ENCODE results near the gene PBX1.

The PBX1 gene

GRCh38 chr1:164563721-164564360 lies 4.9 kb downstream of the PBX1 start:
- H3K27ac ChIP-seq (replicated peaks; ENCODE audit: low read length) = no peak overlapping the region
- no peak overlapping the region for H2BK15ac ChIP-seq (ENCODE audit: low read length)
- DNase-seq (ENCODE audit: low spot score) = no peak
- no peak overlapping the region for H3K14ac ChIP-seq (ENCODE audit: low read length)
- no peak overlapping the region for H3K18ac ChIP-seq (ENCODE audit: low read length)
- peak overlapping the region in 1 of 2 donors; percentile 17 for H3K4me3 ChIP-seq (ENCODE audit: low read length in 2 of 2)
- no peak overlapping the region for H2BK5ac ChIP-seq (ENCODE audit: low read length)
- peaks cover 2 to 13% of the 10 kb centered on the region in 2 donors for H3K4me1 ChIP-seq (ENCODE audit: control insufficient read depth in 2 of 2, insufficient read depth in 1 of 2, low read depth in 1 of 2, low read length in 2 of 2)
- H3K4me2 ChIP-seq (ENCODE audit: insufficient read depth, low read length, poor library complexity, severe bottlenecking) = no peak overlapping the region
- no peak overlapping the region for H4K8ac ChIP-seq (ENCODE audit: low read depth, low read length)
- no peak overlapping the region for H3K9ac ChIP-seq (ENCODE audit: low read depth, low read length, poor library complexity)
- no peak overlapping the region for H2BK12ac ChIP-seq (ENCODE audit: low read length)
- no CpG with 5 or more reads among the region's 10 CpGs for WGBS, 2 donors (ENCODE audit: extremely low coverage in 2 of 2, insufficient read length in 2 of 2, insufficient replicate concordance in 1 of 2)
- H3K23ac ChIP-seq (ENCODE audit: low read depth, low read length, poor library complexity) = no peak overlapping the region
- H3K9me3 ChIP-seq (replicated peaks in 1 of 2; ENCODE audit: control insufficient read depth in 2 of 2, insufficient read depth in 1 of 2, low read depth in 1 of 2, low read length in 2 of 2) = peaks cover 0 to 3% of the 10 kb centered on the region in 2 donors
- H2AFZ ChIP-seq (ENCODE audit: low read length) = no peak overlapping the region
- H3K27me3 ChIP-seq (ENCODE audit: control insufficient read depth in 3 of 3, insufficient read depth in 3 of 3, low read depth in 1 of 3, low read length in 3 of 3) = no peaks in the 10 kb centered on the region
- peaks cover 0 to 52% of the 10 kb centered on the region in 2 donors for H3K36me3 ChIP-seq (replicated peaks in 1 of 2; ENCODE audit: control insufficient read depth in 2 of 2, insufficient read depth in 2 of 2, low read length in 2 of 2)
- H4K91ac ChIP-seq (ENCODE audit: low read depth, low read length, poor library complexity) = no peak overlapping the region
- no peak overlapping the region for H2BK120ac ChIP-seq (ENCODE audit: low read depth, low read length)
- no peak overlapping the region for H3K4ac ChIP-seq (ENCODE audit: low read length)
- no peak overlapping the region for H2AK5ac ChIP-seq (ENCODE audit: low read depth, low read length)
- peaks cover 2% of the 10 kb centered on the region for H3K79me1 ChIP-seq (ENCODE audit: low read depth, low read length)

- Histone ChIP-seq H3K9me3 (replicated peaks in 1 of 2; ENCODE audit: control insufficient read depth in 2 of 2, insufficient read depth in 1 of 2, low read depth in 1 of 2, low read length in 2 of 2) (peaks cover 0 to 3% of the 10 kb centered on the region in 2 donors), H4K91ac (ENCODE audit: low read depth, low read length, poor library complexity) (no peak overlapping the region), H3K27me3 (ENCODE audit: control insufficient read depth in 3 of 3, insufficient read depth in 3 of 3, low read depth in 1 of 3, low read length in 3 of 3) (no peaks in the 10 kb centered on the region), H3K36me3 (replicated peaks in 1 of 2; ENCODE audit: control insufficient read depth in 2 of 2, insufficient read depth in 2 of 2, low read length in 2 of 2) (peaks cover 0 to 57% of the 10 kb centered on the region in 2 donors), H3K9ac (ENCODE audit: low read depth, low read length, poor library complexity) (no peak overlapping the region), H3K27ac (replicated peaks; ENCODE audit: low read length) (no peak overlapping the region), H2AK5ac (ENCODE audit: low read depth, low read length) (no peak overlapping the region), H3K4me1 (ENCODE audit: control insufficient read depth in 2 of 2, insufficient read depth in 1 of 2, low read depth in 1 of 2, low read length in 2 of 2) (peaks cover 2 to 13% of the 10 kb centered on the region in 2 donors), H2BK5ac (ENCODE audit: low read length) (no peak overlapping the region), H2BK15ac (ENCODE audit: low read length) (no peak overlapping the region), H2BK120ac (ENCODE audit: low read depth, low read length) (no peak overlapping the region), H3K4me3 (ENCODE audit: low read length in 2 of 2) (no peak overlapping the region), H3K4ac (ENCODE audit: low read length) (no peak overlapping the region), H4K8ac (ENCODE audit: low read depth, low read length) (no peak overlapping the region), H2AFZ (ENCODE audit: low read length) (no peak overlapping the region), H3K14ac (ENCODE audit: low read length) (no peak overlapping the region), H3K4me2 (ENCODE audit: insufficient read depth, low read length, poor library complexity, severe bottlenecking) (no peak overlapping the region), H2BK12ac (ENCODE audit: low read length) (no peak overlapping the region), H3K23ac (ENCODE audit: low read depth, low read length, poor library complexity) (no peak overlapping the region), H3K18ac (ENCODE audit: low read length) (no peak overlapping the region), H3K79me1 (ENCODE audit: low read depth, low read length) (peaks cover 2% of the 10 kb centered on the region)
- no peak for DNase-seq (ENCODE audit: low spot score)
- WGBS, 2 donors (ENCODE audit: extremely low coverage in 2 of 2, insufficient read length in 2 of 2, insufficient replicate concordance in 1 of 2) = no CpG with 5 or more reads among the region's 3 CpGs
These were observed 5.4 kb downstream of the PBX1 start for GRCh38 chr1:164564378-164564777.

GRCh38 chr1:164565357-164565756 lies 6.4 kb downstream of the PBX1 start:
- no peak overlapping the region for H3K4me3 ChIP-seq (ENCODE audit: low read length in 2 of 2)
- H3K18ac ChIP-seq (ENCODE audit: low read length) = no peak overlapping the region
- H2BK12ac ChIP-seq (ENCODE audit: low read length) = no peak overlapping the region

GRCh38 chr1:164567774-164568173 lies 8.8 kb downstream of the PBX1 start:
- H2AK5ac ChIP-seq (ENCODE audit: low read depth, low read length) = no peak overlapping the region
- H3K27ac ChIP-seq (replicated peaks; ENCODE audit: low read length) = no peak overlapping the region
- H3K14ac ChIP-seq (ENCODE audit: low read length) = no peak overlapping the region
- no peak overlapping the region for H4K8ac ChIP-seq (ENCODE audit: low read depth, low read length)
- peaks cover 2% of the 10 kb centered on the region for H3K79me1 ChIP-seq (ENCODE audit: low read depth, low read length)
- no peak overlapping the region for H3K9ac ChIP-seq (ENCODE audit: low read depth, low read length, poor library complexity)
- peaks cover 0 to 19% of the 10 kb centered on the region in 2 donors for H3K9me3 ChIP-seq (replicated peaks in 1 of 2; ENCODE audit: control insufficient read depth in 2 of 2, insufficient read depth in 1 of 2, low read depth in 1 of 2, low read length in 2 of 2)
- H3K18ac ChIP-seq (ENCODE audit: low read length) = no peak overlapping the region
- peaks cover 2 to 13% of the 10 kb centered on the region in 2 donors for H3K4me1 ChIP-seq (ENCODE audit: control insufficient read depth in 2 of 2, insufficient read depth in 1 of 2, low read depth in 1 of 2, low read length in 2 of 2)
- no peak overlapping the region for H2BK5ac ChIP-seq (ENCODE audit: low read length)
- H2BK12ac ChIP-seq (ENCODE audit: low read length) = no peak overlapping the region
- no peak overlapping the region for H3K4ac ChIP-seq (ENCODE audit: low read length)
- no peak for DNase-seq (ENCODE audit: low spot score)
- H3K23ac ChIP-seq (ENCODE audit: low read depth, low read length, poor library complexity) = no peak overlapping the region
- H3K36me3 ChIP-seq (replicated peaks in 1 of 2; ENCODE audit: control insufficient read depth in 2 of 2, insufficient read depth in 2 of 2, low read length in 2 of 2) = peaks cover 0 to 88% of the 10 kb centered on the region in 2 donors
- no peak overlapping the region for H3K4me2 ChIP-seq (ENCODE audit: insufficient read depth, low read length, poor library complexity, severe bottlenecking)
- no peak overlapping the region for H3K4me3 ChIP-seq (ENCODE audit: low read length in 2 of 2)
- H2BK15ac ChIP-seq (ENCODE audit: low read length) = no peak overlapping the region
- H2AFZ ChIP-seq (ENCODE audit: low read length) = no peak overlapping the region
- H4K91ac ChIP-seq (ENCODE audit: low read depth, low read length, poor library complexity) = no peak overlapping the region
- H3K27me3 ChIP-seq (ENCODE audit: control insufficient read depth in 3 of 3, insufficient read depth in 3 of 3, low read depth in 1 of 3, low read length in 3 of 3) = no peaks in the 10 kb centered on the region
- no CpG with 5 or more reads among the region's 4 CpGs for WGBS, 2 donors (ENCODE audit: extremely low coverage in 2 of 2, insufficient read length in 2 of 2, insufficient replicate concordance in 1 of 2)
- no peak overlapping the region for H2BK120ac ChIP-seq (ENCODE audit: low read depth, low read length)

More at GRCh38 chr1:164565357-164565756, 6.4 kb downstream of the PBX1 start:
- Histone ChIP-seq H3K4me2 (ENCODE audit: insufficient read depth, low read length, poor library complexity, severe bottlenecking) (no peak overlapping the region), H3K4me1 (ENCODE audit: control insufficient read depth in 2 of 2, insufficient read depth in 1 of 2, low read depth in 1 of 2, low read length in 2 of 2) (peaks cover 2 to 13% of the 10 kb centered on the region in 2 donors), H3K14ac (ENCODE audit: low read length) (no peak overlapping the region), H3K27ac (replicated peaks; ENCODE audit: low read length) (no peak overlapping the region), H2AFZ (ENCODE audit: low read length) (no peak overlapping the region), H4K91ac (ENCODE audit: low read depth, low read length, poor library complexity) (no peak overlapping the region), H2BK120ac (ENCODE audit: low read depth, low read length) (no peak overlapping the region), H3K4ac (ENCODE audit: low read length) (no peak overlapping the region), H2BK5ac (ENCODE audit: low read length) (no peak overlapping the region), H3K36me3 (replicated peaks in 1 of 2; ENCODE audit: control insufficient read depth in 2 of 2, insufficient read depth in 2 of 2, low read length in 2 of 2) (peaks cover 0 to 67% of the 10 kb centered on the region in 2 donors), H3K23ac (ENCODE audit: low read depth, low read length, poor library complexity) (no peak overlapping the region), H4K8ac (ENCODE audit: low read depth, low read length) (no peak overlapping the region), H2AK5ac (ENCODE audit: low read depth, low read length) (no peak overlapping the region), H2BK15ac (ENCODE audit: low read length) (no peak overlapping the region), H3K79me1 (ENCODE audit: low read depth, low read length) (peaks cover 2% of the 10 kb centered on the region), H3K9ac (ENCODE audit: low read depth, low read length, poor library complexity) (no peak overlapping the region), H3K27me3 (ENCODE audit: control insufficient read depth in 3 of 3, insufficient read depth in 3 of 3, low read depth in 1 of 3, low read length in 3 of 3) (no peaks in the 10 kb centered on the region), H3K9me3 (replicated peaks in 1 of 2; ENCODE audit: control insufficient read depth in 2 of 2, insufficient read depth in 1 of 2, low read depth in 1 of 2, low read length in 2 of 2) (peaks cover 0 to 8% of the 10 kb centered on the region in 2 donors)
- no CpG with 5 or more reads among the region's 2 CpGs for WGBS, 2 donors (ENCODE audit: extremely low coverage in 2 of 2, insufficient read length in 2 of 2, insufficient replicate concordance in 1 of 2)
- no peak for DNase-seq (ENCODE audit: low spot score)
